PC-9 (cell line): ENCODE results near the gene FURIN. TPM values are rescaled to one million over a fixed set of nuclear protein-coding genes. Genes with fewer than 3 reads are reported as not detected.

Experiments
- BruUV-seq: library from RNA; stranded (reverse); fragments of 400-500 nt; replicated peaks from 2 replicates; lab custom pipeline; 2021; lab: Mats Ljungman, UMichigan
- CTCF ChIA-PET: fragments of 300-600 bp; sonication (Branson Sonifier 250); formaldehyde crosslinking; loops from one replicate; lab custom pipeline; 2022; ENCODE audit warnings: antibody characterized with exemption; lab: Charles Lee
- POLR2A ChIA-PET: fragments of 300-600 bp; sonication (Branson Sonifier 250); formaldehyde crosslinking; loops from one replicate; lab custom pipeline; 2022; ENCODE audit warnings: antibody characterized with exemption; ENCODE audit not compliant: unreplicated experiment; lab: Charles Lee
- DNase-seq, 2 experiments: peaks; one replicate each; pipeline versions ENCODE4 v3.0.0 to v3.0.0-alpha.2; 2015 to 2022; ENCODE audit warnings: mixed read lengths in 1 of 2
- H2AFZ ChIP-seq: fragments of 200-600 bp; sonication (generic); 2 replicates; pipeline ENCODE4 v1.8.1; 2017; ENCODE audit warnings: antibody characterized with exemption
- H3F3A ChIP-seq: fragments of 200-600 bp; sonication (generic); 2 replicates; pipeline ENCODE4 v1.8.1; 2017; ENCODE audit warnings: antibody characterized with exemption, mild to moderate bottlenecking, low read depth; ENCODE audit not compliant: insufficient read depth
- H3K27ac ChIP-seq: fragments of 200-600 bp; sonication (generic); 2 replicates; pipeline ENCODE4 v1.6.1; 2016; ENCODE audit warnings: mixed run types
- H3K27me3 ChIP-seq: fragments of 200-600 bp; sonication (generic); 2 replicates; pipeline ENCODE4 v1.6.1; 2016; ENCODE audit warnings: low read depth, mixed run types; ENCODE audit not compliant: insufficient read depth
- H3K36me3 ChIP-seq: fragments of 200-600 bp; sonication (generic); 2 replicates; pipeline ENCODE4 v1.6.1; 2016; ENCODE audit warnings: low read depth, mixed run types
- H3K4me1 ChIP-seq: fragments of 200-600 bp; sonication (generic); replicated peaks from 2 replicates; pipeline ENCODE4 v1.6.1; 2016; ENCODE audit warnings: mixed run types; ENCODE audit not compliant: insufficient read depth
- H3K4me2 ChIP-seq: fragments of 200-600 bp; sonication (generic); 2 replicates; pipeline ENCODE4 v1.6.1; 2017; ENCODE audit warnings: mixed run types
- H3K4me3 ChIP-seq: fragments of 200-600 bp; sonication (generic); 2 replicates; pipeline ENCODE4 v1.6.1; 2016; ENCODE audit warnings: mixed run types
- H3K79me2 ChIP-seq: fragments of 200-600 bp; sonication (generic); 2 replicates; pipeline ENCODE4 v1.6.1; 2017; ENCODE audit warnings: low read depth, mixed run types
- H3K9me2 ChIP-seq: fragments of 200-600 bp; sonication (generic); 2 replicates; pipeline ENCODE4 v1.8.1; 2017; ENCODE audit warnings: mild to moderate bottlenecking; ENCODE audit not compliant: insufficient read depth
- H3K9me3 ChIP-seq: fragments of 200-600 bp; sonication (generic); 2 replicates; pipeline ENCODE4 v1.8.1; 2016; ENCODE audit warnings: low read depth; ENCODE audit not compliant: insufficient read depth
- H4K20me1 ChIP-seq: fragments of 200-600 bp; sonication (generic); 2 replicates; pipeline ENCODE4 v1.8.1; 2017; ENCODE audit not compliant: insufficient read depth
- EZH2 ChIP-seq: fragments of 200-600 bp; sonication (generic); IDR thresholded peaks from 2 replicates; pipeline ENCODE4 v1.8.0; 2017; ENCODE audit warnings: antibody characterized with exemption, low read depth
- intact Hi-C: fragments of 100-400 bp; cut with micrococcal nuclease; formaldehyde crosslinking; loops from one replicate; pipeline ENCODE4 v1.10.0; 2022; ENCODE audit not compliant: unreplicated experiment
- total RNA-seq: library from RNA; stranded (reverse); gene quantifications from 2 replicates; pipeline ENCODE4 v1.2.3, GENCODE V29; 2021
- TF ChIP-seq, protein P1 (sequence below): fragments of 200-600 bp; sonication (generic); conservative IDR thresholded peaks from 2 replicates; pipeline ENCODE4 v1.6.1; 2017; ENCODE audit warnings: mixed run types, antibody characterized with exemption, mild to moderate bottlenecking, moderate library complexity

Gene FURIN
- total RNA-seq, 1 experiment from 2014 or later = 50.4 TPM

DNA sequence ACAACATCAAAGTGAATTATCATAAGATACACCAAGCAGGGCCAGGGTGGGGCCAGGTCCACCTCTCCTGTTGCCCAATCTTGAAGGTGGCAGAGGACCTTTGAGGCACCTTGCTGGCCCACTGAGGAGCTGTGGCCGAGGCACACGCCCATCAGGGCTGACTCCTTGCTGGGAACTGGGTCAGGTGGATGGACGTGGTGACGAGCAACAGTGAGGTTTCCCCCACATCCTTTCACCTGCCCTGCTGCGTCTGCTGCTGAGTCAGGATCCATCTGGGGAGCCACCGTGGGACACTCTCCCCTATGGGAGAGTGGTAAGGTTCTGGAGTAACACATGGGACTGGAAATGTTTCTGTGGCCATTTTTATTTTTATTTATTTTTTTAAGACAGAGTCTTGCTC, 17.3 kb upstream of the FURIN start:
- H3K4me2 ChIP-seq = no peak overlapping the region
- H3K79me2 ChIP-seq = no peaks in the 10 kb centered on the region
- no peaks in the 10 kb centered on the region for H3K9me2 ChIP-seq
- H4K20me1 ChIP-seq = no peaks in the 10 kb centered on the region
- ChIA-PET POLR2A (no interaction called here), CTCF (no interaction called here)
- H3K27me3 ChIP-seq = no peaks in the 10 kb centered on the region
- H2AFZ ChIP-seq = no peak overlapping the region
- no peaks in the 10 kb centered on the region for H3K4me1 ChIP-seq
- H3K36me3 ChIP-seq = no peaks in the 10 kb centered on the region
- H3F3A ChIP-seq = no peaks in the 10 kb centered on the region; the same call in 1 of the 2 replicates
- no peaks in the 10 kb centered on the region for H3K9me3 ChIP-seq
- no peak overlapping the region for H3K27ac ChIP-seq
- no peak overlapping the region for H3K4me3 ChIP-seq
- no TSS peak for BruUV-seq
- no peak for TF ChIP-seq EZH2
- TF ChIP-seq, protein P1, sequence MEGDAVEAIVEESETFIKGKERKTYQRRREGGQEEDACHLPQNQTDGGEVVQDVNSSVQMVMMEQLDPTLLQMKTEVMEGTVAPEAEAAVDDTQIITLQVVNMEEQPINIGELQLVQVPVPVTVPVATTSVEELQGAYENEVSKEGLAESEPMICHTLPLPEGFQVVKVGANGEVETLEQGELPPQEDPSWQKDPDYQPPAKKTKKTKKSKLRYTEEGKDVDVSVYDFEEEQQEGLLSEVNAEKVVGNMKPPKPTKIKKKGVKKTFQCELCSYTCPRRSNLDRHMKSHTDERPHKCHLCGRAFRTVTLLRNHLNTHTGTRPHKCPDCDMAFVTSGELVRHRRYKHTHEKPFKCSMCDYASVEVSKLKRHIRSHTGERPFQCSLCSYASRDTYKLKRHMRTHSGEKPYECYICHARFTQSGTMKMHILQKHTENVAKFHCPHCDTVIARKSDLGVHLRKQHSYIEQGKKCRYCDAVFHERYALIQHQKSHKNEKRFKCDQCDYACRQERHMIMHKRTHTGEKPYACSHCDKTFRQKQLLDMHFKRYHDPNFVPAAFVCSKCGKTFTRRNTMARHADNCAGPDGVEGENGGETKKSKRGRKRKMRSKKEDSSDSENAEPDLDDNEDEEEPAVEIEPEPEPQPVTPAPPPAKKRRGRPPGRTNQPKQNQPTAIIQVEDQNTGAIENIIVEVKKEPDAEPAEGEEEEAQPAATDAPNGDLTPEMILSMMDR = no peak
- no peak for DNase-seq
- intact Hi-C loops = no loop called here

DNA sequence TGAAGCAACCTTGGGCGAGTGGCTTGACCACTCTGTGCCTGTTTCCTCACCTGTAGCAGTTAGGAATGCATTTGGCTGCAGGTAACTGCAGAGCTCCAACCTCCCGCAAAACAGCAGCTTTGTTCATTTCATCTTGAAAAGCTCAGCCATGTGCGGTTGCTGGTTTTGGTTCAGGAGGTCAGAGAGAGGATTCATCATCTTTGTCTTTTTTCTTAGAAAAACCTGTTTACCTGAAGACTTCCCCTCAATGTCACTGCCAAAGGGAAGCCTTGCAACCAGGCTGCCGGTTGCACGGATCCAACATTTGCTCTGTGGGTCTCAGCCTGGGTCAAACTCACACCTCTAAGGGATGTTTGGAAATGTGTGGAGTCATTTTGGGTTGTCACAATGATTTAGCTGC, 16.4 kb upstream of the FURIN start:
- H3K79me2 ChIP-seq = no peaks in the 10 kb centered on the region
- no TSS peak for BruUV-seq
- DNase-seq = no peak
- no peak overlapping the region for H3K4me3 ChIP-seq
- H3K9me2 ChIP-seq = no peaks in the 10 kb centered on the region
- H3K9me3 ChIP-seq = no peaks in the 10 kb centered on the region
- ChIA-PET POLR2A (no interaction called here), CTCF (no interaction called here)
- H3K36me3 ChIP-seq = no peaks in the 10 kb centered on the region
- no peaks in the 10 kb centered on the region for H3K27me3 ChIP-seq
- no peaks in the 10 kb centered on the region; the same call in 1 of the 2 replicates for H3F3A ChIP-seq
- TF ChIP-seq, protein P1 = no peak
- TF ChIP-seq EZH2 = no peak
- H3K4me1 ChIP-seq = peaks cover 6% of the 10 kb centered on the region; the same call in 1 of the 2 replicates
- no peaks in the 10 kb centered on the region for H4K20me1 ChIP-seq
- no peak overlapping the region for H3K4me2 ChIP-seq
- no peak overlapping the region for H2AFZ ChIP-seq
- intact Hi-C loops = no loop called here
- no peak overlapping the region for H3K27ac ChIP-seq

DNA sequence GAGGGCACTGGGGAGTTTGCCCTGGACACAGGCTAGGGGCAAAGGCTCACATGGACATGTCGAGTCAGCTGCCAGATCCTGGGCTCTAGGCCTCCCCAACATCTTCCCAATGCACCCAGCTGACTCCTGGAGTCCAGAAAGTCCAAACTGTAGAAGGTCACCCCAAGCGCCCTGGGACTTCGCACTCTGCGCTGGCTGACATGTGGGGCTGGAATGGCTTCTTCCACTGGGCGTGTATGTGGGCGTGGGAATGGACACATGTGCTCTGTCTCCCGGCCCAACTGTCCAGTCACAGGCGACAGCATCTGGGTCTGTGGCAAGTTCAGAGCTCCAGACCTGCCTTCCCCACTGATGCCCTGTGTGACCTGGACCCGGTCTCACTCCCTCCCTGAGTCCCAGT, 13.2 kb upstream of the FURIN start:
- Histone ChIP-seq H3K4me2 (no peak overlapping the region), H3F3A (peaks cover 5% of the 10 kb centered on the region), H3K27ac (no peak overlapping the region), H3K9me3 (no peaks in the 10 kb centered on the region), H3K36me3 (no peaks in the 10 kb centered on the region), H3K4me1 (peaks cover 17% of the 10 kb centered on the region), H4K20me1 (no peaks in the 10 kb centered on the region), H3K27me3 (no peaks in the 10 kb centered on the region), H3K4me3 (no peak overlapping the region), H3K9me2 (no peaks in the 10 kb centered on the region), H2AFZ (no peak overlapping the region), H3K79me2 (no peaks in the 10 kb centered on the region)
- no TSS peak for BruUV-seq
- POLR2A ChIA-PET = no interaction called here
- DNase-seq = no peak
- CTCF ChIA-PET = no interaction called here
- intact Hi-C loops = no loop called here
- TF ChIP-seq EZH2 = no peak
- TF ChIP-seq, protein P1 = no peak
